DMS114 treated with DMSO at 0.1 percent for 48 hours (cell line): ENCODE results near the gene GOSR2.

ENCODE experiments used
- DNase-seq: peaks from one replicate; lab custom pipeline; 2025; ENCODE audit not compliant: unreplicated experiment; lab: John Stamatoyannopoulos, UW

The GOSR2 gene

GRCh38 chr17:46958041-46958591 is 35.2 kb downstream of the GOSR2 start:
- DNase-seq = no peak

GRCh38 chr17:46960152-46960551 is 37.2 kb downstream of the GOSR2 start:
- DNase-seq = no peak

DNA sequence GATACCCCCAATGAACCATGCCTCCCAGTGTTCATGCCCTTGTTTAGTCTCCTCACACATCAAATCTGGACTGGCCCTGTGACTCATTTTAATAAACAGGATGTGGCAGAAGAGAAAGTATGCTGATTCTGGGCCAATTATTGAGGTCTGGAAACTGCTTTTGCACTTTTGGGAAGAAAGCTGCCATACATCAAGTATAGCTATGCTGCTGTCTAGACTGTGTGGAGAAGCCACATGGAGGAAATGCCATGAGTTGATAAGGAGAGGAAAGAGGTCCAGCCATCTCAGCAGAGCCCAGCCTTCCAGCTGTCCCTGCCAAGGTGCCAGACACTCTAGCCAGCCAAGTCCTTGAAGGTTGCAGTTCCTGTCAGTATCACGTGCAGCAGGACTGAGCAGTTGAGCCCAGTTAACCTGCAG is 39.4 kb downstream of the GOSR2 start:
- DNase-seq = no peak

- DNase-seq = no peak
Measured at GRCh38 chr17:46963571-46963970, 40.6 kb downstream of the GOSR2 start.

GRCh38 chr17:46964315-46965265 is 41.6 kb downstream of the GOSR2 start:
- DNase-seq = no peak

DNA sequence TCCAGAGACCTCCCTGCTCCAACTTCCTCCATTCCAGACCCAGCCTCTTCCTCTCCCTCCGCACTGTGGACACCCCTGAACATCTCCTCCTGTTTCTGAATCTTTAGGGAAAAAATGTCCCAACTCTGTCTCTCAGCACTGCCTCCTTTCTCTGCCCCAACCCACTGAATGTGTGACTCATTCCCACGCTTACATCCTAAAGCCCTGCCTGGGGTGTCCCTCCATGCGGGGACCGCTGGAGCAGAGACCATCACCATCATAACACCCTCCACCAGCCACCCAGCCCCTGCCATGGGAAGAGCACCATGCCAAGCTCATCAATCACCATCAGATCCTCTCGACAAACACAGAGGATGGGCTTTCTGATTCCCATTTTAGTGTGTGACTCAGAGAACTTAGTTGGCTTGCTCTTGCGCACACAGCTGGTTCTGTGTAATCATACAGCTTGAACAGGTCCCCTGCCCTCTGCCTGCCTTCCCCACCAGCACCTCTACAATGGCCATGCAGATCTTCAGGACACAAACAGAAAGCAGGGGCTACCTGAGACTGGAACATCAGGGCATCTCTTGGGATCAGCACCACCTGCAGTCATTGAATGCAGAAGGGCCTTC is 45.4 kb downstream of the GOSR2 start:
- no peak for DNase-seq

DNA sequence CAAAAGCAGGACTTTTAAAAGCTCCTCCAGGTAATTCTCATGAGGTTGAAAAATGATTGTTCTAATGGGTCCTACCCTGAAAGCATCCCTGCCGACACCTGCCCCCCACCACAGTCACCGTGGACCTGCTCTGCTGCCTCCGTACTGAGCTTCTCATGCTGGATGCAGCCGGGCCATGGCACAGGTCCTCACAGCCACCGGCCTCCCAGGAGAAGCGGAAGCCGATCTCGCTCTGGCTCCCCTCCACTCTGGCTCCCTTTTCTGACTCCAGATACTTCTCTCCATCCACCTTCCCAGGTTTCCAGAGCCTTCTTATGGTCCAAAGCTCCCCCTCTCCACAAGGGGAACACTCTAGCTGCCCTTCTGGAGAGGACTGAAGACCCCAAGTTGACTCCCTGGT is 45.9 kb downstream of the GOSR2 start:
- DNase-seq = no peak

DNA sequence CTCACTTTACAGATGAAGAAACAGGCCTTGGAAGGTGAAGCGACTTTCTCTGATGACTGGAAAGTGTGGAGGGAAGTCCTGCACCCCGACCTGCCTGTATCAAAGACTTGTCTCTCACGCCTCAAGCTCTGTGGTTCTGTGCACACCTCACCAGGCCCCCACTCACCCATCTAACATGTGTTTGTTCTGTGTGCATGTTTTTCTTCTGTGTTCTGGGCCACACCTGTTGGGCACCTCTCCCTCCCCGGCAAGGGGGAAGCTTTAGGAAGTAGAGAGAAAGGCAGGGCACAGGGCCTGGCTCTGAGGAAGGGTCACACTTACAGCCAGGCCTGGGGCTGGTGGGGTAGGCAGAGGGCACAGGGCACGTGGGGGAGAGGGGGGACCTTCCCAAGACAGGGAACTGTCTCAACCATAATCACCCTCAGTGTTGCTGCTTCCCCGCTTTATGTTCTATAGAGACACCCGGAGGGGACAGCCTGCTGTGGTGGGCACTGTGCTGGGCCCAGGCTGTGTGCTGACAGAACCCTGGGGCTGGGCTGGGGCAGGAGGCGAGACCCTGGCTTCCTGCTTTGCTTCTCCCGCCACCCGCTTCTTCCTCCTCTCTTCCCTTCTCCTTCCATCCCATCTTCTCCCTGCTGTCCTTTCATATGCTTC is 48.8 kb downstream of the GOSR2 start:
- DNase-seq = no peak

GRCh38 chr17:46972346-46972745 is 49.4 kb downstream of the GOSR2 start:
- no peak for DNase-seq

- DNase-seq = no peak
Measured at GRCh38 chr17:46974086-46974485, 51.1 kb downstream of the GOSR2 start.

DNA sequence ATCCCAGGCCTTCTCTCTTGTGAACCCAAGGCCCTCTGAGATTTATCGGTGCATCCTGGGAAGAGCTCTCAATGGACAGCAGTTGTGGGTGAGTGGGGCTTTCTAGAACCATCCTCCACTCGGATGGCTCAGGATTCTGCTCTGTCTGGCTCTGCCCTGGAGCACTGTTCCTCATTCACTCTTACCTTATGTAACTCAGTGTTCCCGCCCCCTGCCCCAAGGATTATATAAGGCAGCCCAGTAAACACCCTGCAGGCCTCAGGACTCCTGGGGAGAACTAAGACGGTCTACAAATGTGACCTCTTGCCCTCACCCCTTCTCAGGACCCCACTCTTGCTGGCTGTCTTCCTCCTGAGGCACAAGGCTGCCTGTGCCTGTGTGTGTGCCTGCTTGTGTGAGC is 52.3 kb downstream of the GOSR2 start:
- DNase-seq = no peak

GRCh38 chr17:46976626-46977270 is 53.8 kb downstream of the GOSR2 start:
- DNase-seq = no peak

GRCh38 chr17:46977348-46977747 is 54.4 kb downstream of the GOSR2 start:
- peak; percentile 47 for DNase-seq

DNA sequence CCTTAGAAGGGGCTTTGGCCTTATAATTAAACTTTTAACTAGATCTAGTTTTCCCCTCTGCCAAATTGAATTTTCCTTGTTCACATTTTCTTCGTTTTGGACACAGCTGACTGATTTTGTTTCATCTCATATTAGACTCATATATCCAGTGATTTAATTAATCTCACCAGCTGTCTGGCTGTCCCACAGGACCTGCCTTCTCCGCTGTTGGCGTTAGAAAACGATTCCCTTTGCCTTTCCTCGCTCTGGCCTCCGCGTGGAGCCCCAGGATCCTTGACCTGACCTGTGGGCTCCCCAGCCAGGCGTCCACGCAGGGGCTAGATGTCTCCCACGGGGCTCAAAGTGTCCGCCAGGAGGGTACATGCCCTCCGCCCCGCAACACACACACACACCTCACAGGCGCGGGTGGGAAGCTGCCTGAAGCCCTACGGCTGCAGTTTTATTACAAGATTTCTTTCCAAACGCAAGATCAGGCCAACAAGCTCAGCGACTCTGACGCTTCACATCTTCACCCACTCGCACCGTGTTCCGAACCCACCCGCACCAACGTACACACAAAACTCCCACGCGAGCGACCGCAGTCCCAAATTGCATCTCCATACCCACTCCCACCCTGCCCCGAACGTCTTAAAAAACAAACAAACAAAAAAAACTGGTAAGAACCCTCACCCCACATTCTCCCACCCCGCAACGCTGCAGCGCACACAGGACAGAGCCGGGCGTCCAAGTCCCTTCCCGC is 55.0 kb downstream of the GOSR2 start:
- no peak for DNase-seq

DNA sequence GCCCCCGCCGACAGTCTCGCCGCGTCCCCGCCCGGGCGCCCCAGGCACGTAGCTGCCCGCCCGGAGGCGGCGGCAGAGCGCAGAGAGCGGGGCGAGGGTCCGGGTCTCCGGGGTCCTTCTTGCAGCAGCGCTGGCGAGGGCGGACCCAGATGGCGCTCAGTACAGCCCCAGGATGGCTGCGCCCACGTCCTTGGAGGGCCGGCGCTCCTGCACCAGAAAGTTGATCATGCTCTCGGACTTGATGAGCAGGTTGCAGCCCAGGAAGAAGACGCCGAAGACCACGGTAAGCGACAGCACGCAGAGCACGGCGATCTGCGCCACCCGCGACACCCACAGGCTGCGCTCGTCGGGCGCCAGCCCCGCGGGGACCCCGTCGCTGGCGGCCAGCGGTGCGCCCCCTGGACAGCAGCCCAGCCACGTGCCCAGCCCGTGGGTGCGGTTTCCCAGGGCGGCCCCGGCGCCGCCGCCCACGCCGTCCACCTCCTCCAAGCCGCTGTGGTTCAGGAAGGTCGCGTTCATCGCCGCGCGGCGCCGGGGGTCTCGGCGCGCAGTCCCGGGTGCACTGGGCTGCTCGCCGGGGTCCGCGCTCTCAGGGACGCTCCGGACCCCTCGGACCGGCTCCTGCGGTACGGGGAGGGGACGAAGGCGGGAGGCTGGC is 55.7 kb downstream of the GOSR2 start:
- no peak for DNase-seq

DNA sequence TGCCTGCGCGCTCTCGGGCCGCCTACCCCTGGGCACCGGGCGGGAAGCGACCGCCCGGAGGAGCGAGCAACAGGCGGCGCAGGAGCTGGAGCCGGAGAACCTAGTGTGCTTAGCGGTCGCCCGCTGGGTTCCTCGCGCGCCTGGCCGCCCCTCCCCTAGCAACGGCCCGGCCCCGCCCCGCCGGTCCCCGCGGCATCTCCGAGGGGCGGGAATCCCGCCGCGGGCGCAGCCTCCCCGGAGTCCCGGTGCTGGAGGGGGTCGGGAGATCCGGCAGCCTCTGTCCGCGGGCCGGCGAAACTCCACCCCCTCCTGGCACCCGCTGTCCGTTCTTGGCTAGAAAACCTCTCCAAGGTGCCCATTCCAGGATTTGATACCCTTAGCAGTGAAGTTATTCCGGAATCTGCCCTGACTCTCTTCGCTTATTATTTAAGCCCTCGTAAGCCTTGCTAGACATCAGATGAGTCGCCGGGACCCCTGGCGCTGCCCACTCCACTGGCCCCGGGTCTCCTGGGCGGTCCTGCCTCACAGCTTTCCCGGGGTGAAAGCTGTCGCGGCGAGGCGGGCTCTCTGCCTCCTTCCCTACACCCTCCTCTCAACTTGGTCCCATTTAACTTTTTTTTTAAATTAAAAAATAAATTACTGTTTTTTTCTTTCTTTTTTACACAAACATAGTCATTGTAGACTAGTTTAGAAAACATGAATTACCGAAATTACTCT is 56.3 kb downstream of the GOSR2 start, which contains the start of gene RPRML:
Gene RPRML (minus strand): TSS at position 107 of the 717 bp plus-strand sequence. CDS start 246 bp downstream, outside the sequence.
- peak; percentile 36 for DNase-seq

- no peak for DNase-seq
Measured at GRCh38 chr17:46982577-46982976, 59.6 kb downstream of the GOSR2 start.

DNA sequence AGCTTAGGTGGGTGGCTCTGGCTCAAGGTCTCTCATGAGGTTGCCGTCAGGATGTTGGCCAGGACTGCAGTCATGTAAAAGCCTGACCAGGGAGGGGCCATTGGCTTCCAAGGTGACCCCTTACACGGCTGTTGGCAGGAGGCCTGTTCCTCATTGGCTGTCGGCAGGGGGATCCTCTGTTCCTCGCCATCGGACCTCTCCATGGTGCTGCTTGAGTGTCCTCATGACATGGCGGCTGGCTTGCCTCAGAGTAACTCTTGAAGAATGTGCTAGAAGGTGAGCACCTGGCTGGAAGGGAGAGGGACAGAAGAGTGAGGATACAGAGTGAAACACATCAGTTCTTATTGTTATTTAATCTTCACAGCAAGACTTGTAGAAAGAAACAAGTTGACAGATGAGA is 60.8 kb downstream of the GOSR2 start:
- DNase-seq = no peak

DNA sequence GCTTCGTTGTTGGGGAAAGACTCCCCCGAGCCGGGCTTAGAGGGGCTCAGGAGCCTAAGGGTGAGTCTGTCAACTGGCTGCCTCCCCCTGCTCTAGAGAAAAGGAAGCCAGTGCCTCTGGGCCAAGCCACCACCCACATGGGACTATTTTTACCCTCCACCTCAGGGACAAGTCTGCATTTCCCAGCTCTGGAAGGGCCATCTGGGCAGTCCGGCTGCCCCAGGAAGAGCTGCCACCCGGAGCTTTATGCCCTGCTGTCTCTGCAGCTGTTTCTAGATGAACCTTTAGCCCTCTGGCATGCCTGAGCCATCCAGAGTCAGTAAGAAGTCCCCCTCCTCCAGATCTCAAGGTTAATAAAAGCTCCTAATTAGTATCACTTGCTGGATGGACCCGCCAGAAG is 61.4 kb downstream of the GOSR2 start:
- DNase-seq = no peak
